GM23248 (cell line): ENCODE results near the gene FNDC11.

Source experiments
- EZH2 ChIP-seq: fragments of 200-600 bp; sonication (generic); IDR thresholded peaks from 2 replicates; pipeline ENCODE4 v1.6.1; 2018; ENCODE audit warnings: antibody characterized with exemption, mild to moderate bottlenecking; ENCODE audit not compliant: insufficient read depth, poor library complexity, severe bottlenecking
- EZH2phosphoT487 ChIP-seq: fragments of 200-600 bp; sonication (generic); IDR thresholded peaks from 2 replicates; pipeline ENCODE4 v1.6.1; 2018; ENCODE audit warnings: antibody characterized with exemption, moderate library complexity, mild to moderate bottlenecking, low read depth; ENCODE audit not compliant: insufficient read depth

GRCh38 chr20:63560333-63560805, 6.4 kb downstream of the FNDC11 start:
- TF ChIP-seq EZH2phosphoT487 (no peak), EZH2 (no peak)
